Measurements from ENCODE around the gene LHX5.

The LHX5 gene

DNA sequence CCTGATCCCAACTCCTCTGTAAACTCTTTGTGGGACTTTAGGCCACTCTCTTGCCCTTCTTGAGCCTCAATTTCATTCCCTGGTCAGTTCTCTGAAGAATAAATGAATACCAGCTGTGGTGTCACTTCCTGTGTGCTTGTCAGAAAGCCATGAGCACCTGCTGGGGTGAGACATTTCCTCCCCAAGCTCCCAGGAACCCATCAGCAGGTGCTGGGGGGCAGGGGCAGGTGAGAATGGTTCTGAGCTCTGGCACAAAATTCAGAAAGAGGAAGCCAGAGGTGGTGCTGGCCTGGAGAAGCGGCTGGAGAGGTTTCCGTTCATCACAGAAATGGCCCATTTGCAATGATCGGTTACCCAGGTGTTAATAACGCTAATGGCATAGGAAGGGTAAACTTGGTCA, 14.9 kb downstream of the LHX5 start:
- TF ChIP-seq, protein P1, sequence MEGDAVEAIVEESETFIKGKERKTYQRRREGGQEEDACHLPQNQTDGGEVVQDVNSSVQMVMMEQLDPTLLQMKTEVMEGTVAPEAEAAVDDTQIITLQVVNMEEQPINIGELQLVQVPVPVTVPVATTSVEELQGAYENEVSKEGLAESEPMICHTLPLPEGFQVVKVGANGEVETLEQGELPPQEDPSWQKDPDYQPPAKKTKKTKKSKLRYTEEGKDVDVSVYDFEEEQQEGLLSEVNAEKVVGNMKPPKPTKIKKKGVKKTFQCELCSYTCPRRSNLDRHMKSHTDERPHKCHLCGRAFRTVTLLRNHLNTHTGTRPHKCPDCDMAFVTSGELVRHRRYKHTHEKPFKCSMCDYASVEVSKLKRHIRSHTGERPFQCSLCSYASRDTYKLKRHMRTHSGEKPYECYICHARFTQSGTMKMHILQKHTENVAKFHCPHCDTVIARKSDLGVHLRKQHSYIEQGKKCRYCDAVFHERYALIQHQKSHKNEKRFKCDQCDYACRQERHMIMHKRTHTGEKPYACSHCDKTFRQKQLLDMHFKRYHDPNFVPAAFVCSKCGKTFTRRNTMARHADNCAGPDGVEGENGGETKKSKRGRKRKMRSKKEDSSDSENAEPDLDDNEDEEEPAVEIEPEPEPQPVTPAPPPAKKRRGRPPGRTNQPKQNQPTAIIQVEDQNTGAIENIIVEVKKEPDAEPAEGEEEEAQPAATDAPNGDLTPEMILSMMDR (IDR thresholded peaks at IDR 0.05): no peak
- TF ChIP-seq ZFX (IDR thresholded peaks at IDR 0.05; ENCODE audit: borderline replicate concordance): no peak

DNA sequence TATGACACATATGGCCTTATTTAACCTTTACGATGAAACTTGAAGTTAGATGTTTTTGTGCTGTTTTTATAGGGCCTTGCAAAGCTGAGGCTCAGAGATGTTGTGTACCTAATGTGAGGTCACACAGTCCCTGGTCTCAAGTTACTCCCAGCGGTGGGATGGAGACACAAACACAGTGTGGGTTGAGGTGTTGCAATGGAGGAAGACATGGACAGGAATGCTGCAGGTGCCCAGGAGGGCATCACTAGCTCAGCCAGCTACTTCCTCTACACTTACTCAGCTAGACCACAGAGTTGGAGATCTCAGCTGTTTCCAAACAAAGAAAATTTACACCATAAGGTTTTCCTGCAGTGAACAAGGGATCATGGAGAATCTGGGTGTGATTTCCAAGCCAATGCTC, 15.5 kb downstream of the LHX5 start:
- H3K27ac ChIP-seq: no peak overlapping the region

More for the DNA sequence above, 14.9 kb downstream of the LHX5 start:
- H3K27ac ChIP-seq: no peak overlapping the region

DNA sequence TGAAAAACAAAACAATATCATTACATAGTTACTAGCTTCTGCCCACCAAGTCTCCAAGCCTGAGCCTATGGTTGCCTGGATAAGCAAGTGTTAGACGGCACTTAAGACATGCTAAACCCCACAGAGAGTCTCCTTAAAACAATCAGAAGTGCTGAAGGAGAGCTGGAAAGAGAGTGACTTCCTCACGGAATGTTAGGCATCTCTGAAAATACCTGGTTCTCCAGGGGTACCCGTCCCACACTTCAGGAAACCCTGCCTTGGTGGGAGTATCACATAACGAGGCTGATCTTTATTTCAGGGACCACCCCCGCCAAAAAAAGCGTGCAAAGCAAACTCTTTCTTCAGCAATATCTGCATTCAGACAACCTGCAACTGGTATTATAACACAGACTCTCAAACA, 18.3 kb downstream of the LHX5 start:
- no peak for TF ChIP-seq ZFX (IDR thresholded peaks at IDR 0.05; ENCODE audit: borderline replicate concordance)
- TF ChIP-seq, protein P1 (IDR thresholded peaks at IDR 0.05): no peak
- H3K27ac ChIP-seq: no peak overlapping the region

More for the DNA sequence above, 15.5 kb downstream of the LHX5 start:
- TF ChIP-seq ZFX (IDR thresholded peaks at IDR 0.05; ENCODE audit: borderline replicate concordance): no peak
- TF ChIP-seq, protein P1 (IDR thresholded peaks at IDR 0.05): no peak

DNA sequence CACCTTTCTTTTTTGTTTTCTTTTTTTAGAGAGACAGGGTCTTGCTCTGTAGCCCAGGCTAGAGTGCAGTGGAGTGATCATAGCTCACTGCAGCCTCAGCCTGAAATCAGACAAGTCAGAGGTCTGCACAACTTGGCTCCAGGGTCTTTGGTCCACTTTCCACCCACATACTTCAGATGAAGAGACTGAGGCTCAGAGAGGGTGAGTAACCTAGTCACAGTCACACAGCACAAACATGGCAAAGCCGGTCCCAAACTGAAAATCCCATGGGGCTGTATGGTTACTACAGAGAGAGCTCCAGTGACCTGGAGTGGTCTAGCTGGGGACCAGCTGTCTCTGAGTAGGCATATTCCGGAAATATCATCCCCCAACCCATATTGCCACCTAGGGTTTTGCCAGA, 19.2 kb downstream of the LHX5 start:
- TF ChIP-seq, protein P1 (IDR thresholded peaks at IDR 0.05): no peak
- TF ChIP-seq ZFX (IDR thresholded peaks at IDR 0.05; ENCODE audit: borderline replicate concordance): no peak
- no peak overlapping the region for H3K27ac ChIP-seq

DNA sequence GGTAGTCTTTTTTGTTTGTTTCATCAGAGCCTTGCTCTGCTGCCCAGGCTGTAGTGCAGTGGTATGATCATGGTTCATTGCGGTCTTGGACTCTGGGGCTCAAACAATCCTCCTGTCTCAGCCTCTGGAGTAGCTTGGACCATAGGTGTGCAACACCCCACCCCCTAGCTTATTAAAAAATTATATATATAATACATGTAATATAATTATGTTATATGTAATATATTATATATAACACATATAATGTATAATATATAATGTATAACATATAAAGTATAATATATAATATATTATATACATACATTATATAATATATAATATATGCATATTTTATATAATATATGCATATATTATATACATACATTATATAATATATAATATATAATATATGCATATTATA, 21.8 kb downstream of the LHX5 start:
- H3K27ac ChIP-seq: no peak overlapping the region
- TF ChIP-seq, protein P1 (IDR thresholded peaks at IDR 0.05): no peak
- no peak for TF ChIP-seq ZFX (IDR thresholded peaks at IDR 0.05; ENCODE audit: borderline replicate concordance)

DNA sequence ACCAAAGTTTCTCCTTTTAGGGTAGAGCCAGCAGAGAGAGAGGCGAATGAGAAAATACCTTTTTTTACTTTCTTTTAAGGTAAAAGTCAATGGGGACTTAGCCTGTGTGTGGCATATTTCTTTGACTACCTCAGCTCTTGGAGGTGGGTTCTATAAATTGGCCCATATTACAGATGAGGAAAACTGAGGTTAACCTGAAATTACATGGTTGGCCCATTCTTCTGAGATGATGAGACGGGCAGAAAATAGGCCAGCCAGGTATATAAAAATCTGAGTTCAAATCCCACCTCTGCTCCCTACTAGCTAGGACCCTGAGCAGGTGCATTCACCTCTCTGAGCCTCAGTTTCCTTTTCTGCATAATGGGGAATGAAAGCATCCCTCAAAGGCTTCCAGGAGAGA, 22.4 kb downstream of the LHX5 start:
- no peak overlapping the region for H3K27ac ChIP-seq
- TF ChIP-seq, protein P1 (IDR thresholded peaks at IDR 0.05): no peak
- TF ChIP-seq ZFX (IDR thresholded peaks at IDR 0.05; ENCODE audit: borderline replicate concordance): no peak

DNA sequence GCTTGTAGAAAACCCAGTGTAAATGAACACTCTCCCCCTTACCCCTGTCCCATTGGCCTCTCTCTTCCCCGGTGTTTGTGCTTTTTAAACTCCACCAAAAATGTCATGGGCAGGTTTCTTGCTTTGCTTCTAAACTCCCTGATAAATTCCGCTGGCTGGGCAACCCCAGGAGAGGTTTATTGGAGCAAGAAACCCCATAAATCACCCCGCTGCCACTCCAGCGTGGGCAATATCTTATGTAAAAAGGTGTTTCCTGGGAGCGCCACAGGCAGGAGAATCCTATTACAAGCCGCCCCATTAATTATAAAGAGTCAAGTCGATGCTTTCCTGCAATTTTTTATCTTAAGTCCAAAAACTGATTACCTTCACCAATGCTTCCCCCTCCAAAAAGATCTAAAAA, 22.8 kb downstream of the LHX5 start:
- no peak overlapping the region for H3K27ac ChIP-seq
- TF ChIP-seq, protein P1 (IDR thresholded peaks at IDR 0.05): no peak
- no peak for TF ChIP-seq ZFX (IDR thresholded peaks at IDR 0.05; ENCODE audit: borderline replicate concordance)
